ENCODE results near the gene NRG2.

DNA sequence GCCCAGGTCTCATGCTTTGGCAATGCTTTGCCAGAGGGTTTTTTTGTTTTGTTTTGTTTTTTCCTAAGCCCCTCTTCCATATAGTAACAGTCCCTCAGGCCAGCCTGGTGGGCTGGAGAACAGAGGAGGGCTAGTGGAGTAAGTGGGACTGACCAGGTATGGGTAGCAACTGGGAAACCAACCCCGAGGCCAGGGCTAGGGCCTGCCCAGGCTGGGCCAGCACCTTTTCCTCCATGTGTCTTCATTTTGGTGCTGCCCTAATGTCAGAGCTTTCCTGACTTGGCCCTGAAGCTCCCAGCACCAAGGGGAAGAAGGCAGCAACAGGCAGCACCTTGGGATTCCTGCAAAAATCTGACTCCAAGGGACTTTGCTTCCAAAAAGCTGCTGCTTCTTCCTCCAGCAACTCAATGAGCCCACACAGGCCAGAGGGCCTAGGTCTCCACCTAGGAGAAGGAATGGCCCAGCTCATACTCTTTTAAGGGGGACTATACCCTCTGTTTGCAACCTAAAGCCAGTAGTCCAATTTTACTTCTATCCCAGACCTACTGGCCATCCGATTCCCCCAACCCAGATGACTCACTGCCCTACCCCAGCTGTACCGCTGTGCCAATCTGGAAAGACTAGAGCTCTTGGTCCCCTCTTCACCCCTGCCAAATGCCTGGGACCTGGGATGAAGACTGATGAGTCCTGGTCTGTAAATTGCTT lies 142.4 kb downstream of the NRG2 start:
- TF ChIP-seq POLR2A (IDR thresholded peaks at IDR 0.05), result no peak
- TF ChIP-seq, protein P1, sequence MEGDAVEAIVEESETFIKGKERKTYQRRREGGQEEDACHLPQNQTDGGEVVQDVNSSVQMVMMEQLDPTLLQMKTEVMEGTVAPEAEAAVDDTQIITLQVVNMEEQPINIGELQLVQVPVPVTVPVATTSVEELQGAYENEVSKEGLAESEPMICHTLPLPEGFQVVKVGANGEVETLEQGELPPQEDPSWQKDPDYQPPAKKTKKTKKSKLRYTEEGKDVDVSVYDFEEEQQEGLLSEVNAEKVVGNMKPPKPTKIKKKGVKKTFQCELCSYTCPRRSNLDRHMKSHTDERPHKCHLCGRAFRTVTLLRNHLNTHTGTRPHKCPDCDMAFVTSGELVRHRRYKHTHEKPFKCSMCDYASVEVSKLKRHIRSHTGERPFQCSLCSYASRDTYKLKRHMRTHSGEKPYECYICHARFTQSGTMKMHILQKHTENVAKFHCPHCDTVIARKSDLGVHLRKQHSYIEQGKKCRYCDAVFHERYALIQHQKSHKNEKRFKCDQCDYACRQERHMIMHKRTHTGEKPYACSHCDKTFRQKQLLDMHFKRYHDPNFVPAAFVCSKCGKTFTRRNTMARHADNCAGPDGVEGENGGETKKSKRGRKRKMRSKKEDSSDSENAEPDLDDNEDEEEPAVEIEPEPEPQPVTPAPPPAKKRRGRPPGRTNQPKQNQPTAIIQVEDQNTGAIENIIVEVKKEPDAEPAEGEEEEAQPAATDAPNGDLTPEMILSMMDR (IDR thresholded peaks at IDR 0.05), result no peak
- TF ChIP-seq EP300 (IDR thresholded peaks at IDR 0.05), result no peak

Measured in ovary (tissue), 3 donors.